GM20000 (cell line): ENCODE data around the gene ZBTB14.

ENCODE experiments used
- DNase-seq: peaks from one replicate; pipeline ENCODE4 v3.0.0; 2012; ENCODE audit warnings: low spot score
- TF ChIP-seq, protein P1 (sequence below): IDR thresholded peaks from 2 replicates; pipeline ENCODE4 v1.5.1; 2012; ENCODE audit warnings: mild to moderate bottlenecking, control low read depth; ENCODE audit errors: extremely low read depth, missing control alignments

Gene ZBTB14

DNA sequence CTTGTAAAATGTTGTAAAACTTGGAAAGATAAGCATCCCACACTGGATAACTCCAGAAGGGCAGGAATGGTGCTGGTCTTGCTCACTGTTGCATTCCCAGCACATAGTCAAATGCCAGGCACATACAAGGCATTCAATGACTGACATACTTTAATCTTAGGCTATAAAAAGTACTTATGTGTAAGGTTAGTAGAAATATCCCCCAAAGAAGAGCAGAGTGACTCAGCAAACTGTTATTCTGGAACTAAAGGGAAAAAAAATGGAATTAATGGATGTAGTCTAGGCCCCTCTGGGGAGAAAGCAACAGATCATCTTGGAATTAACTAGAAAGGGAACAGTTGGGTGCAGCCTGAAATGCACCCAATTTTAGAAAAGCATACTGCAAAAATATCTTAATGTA is 9.0 kb downstream of the ZBTB14 start:
- no peak for DNase-seq
- TF ChIP-seq, protein P1, sequence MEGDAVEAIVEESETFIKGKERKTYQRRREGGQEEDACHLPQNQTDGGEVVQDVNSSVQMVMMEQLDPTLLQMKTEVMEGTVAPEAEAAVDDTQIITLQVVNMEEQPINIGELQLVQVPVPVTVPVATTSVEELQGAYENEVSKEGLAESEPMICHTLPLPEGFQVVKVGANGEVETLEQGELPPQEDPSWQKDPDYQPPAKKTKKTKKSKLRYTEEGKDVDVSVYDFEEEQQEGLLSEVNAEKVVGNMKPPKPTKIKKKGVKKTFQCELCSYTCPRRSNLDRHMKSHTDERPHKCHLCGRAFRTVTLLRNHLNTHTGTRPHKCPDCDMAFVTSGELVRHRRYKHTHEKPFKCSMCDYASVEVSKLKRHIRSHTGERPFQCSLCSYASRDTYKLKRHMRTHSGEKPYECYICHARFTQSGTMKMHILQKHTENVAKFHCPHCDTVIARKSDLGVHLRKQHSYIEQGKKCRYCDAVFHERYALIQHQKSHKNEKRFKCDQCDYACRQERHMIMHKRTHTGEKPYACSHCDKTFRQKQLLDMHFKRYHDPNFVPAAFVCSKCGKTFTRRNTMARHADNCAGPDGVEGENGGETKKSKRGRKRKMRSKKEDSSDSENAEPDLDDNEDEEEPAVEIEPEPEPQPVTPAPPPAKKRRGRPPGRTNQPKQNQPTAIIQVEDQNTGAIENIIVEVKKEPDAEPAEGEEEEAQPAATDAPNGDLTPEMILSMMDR: no peak

DNA sequence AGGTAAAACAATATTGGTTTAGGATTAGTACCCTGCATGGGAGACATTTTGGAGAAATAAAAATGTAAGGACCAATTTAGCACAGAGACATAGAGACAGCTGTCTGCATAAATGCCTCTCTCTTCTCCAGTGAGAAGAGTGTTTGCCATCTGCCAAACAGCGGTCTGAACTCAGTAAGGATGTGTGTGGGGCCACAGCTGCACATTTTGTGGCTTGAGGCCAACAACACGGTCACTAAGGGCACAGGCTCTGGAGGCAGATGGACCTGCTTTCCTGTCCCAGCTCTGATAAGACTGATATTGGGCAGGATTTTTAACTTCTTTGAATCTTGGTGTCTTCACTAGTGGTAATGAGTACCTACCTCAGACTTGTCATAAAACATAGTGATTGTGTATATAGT is 10.2 kb downstream of the ZBTB14 start:
- no peak for DNase-seq
- TF ChIP-seq, protein P1: no peak

DNA sequence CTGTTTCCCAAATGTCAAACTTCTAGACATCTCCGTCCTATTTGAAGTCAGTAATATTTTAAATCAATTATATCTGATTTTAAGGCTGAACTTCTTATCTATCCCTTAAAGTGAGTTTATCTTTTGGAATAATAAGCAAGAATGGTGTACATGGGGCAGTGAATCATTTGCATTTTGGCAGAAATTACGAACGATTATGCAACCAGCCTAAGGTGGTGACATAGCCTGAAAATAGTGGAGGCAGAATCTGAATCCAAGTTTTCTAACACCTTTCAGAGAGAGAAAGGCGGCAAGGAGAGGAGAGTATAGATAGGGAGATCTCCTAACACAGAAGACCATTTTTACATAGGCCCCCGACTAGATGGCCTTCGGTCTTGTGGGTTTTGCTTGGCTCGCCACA is 10.7 kb downstream of the ZBTB14 start:
- no peak for DNase-seq
- TF ChIP-seq, protein P1: no peak

DNA sequence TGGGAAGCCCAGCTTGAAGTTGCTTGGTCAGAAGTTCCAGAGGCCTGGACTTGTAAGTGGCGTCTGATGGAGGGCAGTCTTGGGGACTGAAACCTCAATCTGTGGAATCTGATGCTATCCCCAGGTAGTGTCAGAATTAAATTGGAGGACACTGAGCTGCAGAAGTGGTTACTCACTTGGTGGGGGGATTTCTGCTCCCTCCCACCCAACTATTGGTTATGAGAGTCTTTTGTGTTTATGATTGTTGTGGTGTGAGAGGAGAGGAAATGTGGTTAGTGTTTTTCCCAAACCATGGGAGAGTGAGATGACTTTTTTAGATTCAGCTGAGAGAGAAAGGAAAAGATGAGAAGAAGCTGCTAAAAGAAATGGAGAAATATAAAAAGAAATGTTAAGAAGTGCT is 12.8 kb downstream of the ZBTB14 start:
- TF ChIP-seq, protein P1: no peak
- DNase-seq: no peak

DNA sequence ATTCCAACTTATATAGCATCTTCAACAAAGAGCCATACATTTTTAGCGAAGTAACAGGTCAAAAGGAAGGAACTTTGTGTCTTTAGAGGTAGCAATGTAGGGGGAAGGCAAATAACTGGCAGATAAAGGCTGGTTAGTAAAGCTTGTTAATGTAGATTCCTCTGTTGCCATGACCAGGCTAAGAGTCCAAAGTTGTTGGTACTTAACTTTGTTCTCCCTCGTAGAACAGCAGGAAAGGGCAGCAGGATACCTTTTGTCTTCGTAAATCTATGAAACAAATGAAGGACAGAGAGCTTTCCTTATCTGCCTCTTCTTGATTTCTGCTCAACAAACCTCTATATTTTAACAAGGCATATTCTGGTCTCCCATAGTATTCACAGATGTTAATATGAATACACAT is 18.6 kb downstream of the ZBTB14 start:
- TF ChIP-seq, protein P1: no peak
- DNase-seq: no peak

DNA sequence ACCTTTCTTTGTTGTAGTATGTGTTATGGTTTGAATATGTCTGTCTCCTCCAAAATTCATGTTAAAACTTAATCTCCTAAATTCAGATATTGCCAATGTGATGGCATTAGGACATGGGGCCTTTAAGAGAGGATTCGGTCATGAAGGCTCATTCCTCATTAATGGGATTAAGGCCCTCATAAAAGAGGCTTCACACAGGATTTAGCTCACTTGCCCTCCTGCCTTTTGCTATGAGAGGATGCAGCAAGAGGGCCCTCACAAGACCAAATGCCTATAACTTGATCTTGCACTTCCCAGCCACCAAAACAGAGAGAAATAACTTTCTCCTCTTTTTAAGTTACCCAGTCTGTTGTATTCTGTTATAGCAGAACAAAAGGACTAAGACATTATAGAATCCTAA is 19.7 kb downstream of the ZBTB14 start:
- DNase-seq: no peak
- TF ChIP-seq, protein P1: no peak

DNA sequence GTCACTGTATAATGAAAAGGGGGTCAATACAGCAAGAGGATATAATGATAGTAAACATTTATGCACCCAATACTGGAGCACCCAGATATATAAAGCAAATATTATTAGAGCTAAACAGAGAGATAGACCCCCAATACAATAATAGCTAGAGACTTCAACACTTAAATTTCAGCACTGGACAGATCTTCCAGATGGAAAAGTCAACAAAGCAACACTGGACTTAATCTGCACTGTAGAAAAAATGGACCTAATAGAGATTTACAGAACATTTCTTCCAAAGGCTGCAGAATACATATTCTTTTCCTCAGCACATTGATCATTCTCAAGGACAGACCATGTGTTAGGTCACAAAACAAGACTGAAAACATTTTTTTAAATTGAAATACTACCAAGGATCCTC is 26.7 kb downstream of the ZBTB14 start:
- DNase-seq: no peak
- TF ChIP-seq, protein P1: no peak
